Measurements from ENCODE around the gene RAB36.

GRCh38 chr22:23163665-23164064 is 18.4 kb downstream of the RAB36 start:
- TF ChIP-seq ZNF274 (IDR thresholded peaks at IDR 0.05; ENCODE audit: low read depth, low read length) (no peak), YY1 (IDR thresholded peaks at IDR 0.05; ENCODE audit: insufficient read depth, insufficient read length) (no peak)

Measured in NT2/D1 (cell line).